Loucy (cell line): Measurements from ENCODE around the gene GINS1.

Source experiments
- H2AFZ ChIP-seq: fragments of 200-600 bp; sonication (generic); 2 replicates; pipeline ENCODE4 v1.6.0; 2016; ENCODE audit warnings: antibody characterized with exemption, mild to moderate bottlenecking, low read length, moderate library complexity
- H3F3A ChIP-seq: fragments of 200-600 bp; 2 replicates; pipeline ENCODE4 v1.6.0; 2016; ENCODE audit warnings: antibody characterized with exemption, low read depth, mild to moderate bottlenecking
- H3K27me3 ChIP-seq: fragments of 200-600 bp; sonication (generic); 2 replicates; pipeline ENCODE4 v1.6.1; 2014; ENCODE audit warnings: low read length, mild to moderate bottlenecking; ENCODE audit not compliant: insufficient read depth, poor library complexity, severe bottlenecking
- H3K36me3 ChIP-seq: fragments of 200-600 bp; sonication (generic); 2 replicates; pipeline ENCODE4 v1.6.1; 2016; ENCODE audit warnings: low read length; ENCODE audit not compliant: insufficient read depth
- H3K4me1 ChIP-seq: fragments of 200-600 bp; sonication (generic); 2 replicates; pipeline ENCODE4 v1.5.1; 2014; ENCODE audit warnings: low read length, mild to moderate bottlenecking; ENCODE audit not compliant: insufficient read depth, poor library complexity, severe bottlenecking
- H3K4me2 ChIP-seq: fragments of 200-600 bp; sonication (generic); 2 replicates; pipeline ENCODE4 v1.6.0; 2014; ENCODE audit warnings: antibody characterized with exemption, low read length, low read depth, mild to moderate bottlenecking; ENCODE audit not compliant: poor library complexity, severe bottlenecking
- H3K4me3 ChIP-seq: fragments of 200-600 bp; sonication (generic); 2 replicates; pipeline ENCODE4 v1.5.1; 2014; ENCODE audit warnings: low read length, mild to moderate bottlenecking, mixed read lengths; ENCODE audit not compliant: poor library complexity, severe bottlenecking
- H3K79me2 ChIP-seq: fragments of 200-600 bp; sonication (generic); 2 replicates; pipeline ENCODE4 v1.6.1; 2014; ENCODE audit warnings: low read length; ENCODE audit not compliant: insufficient read depth
- H3K9ac ChIP-seq: fragments of 200-600 bp; sonication (generic); 2 replicates; pipeline ENCODE4 v1.6.0; 2014; ENCODE audit warnings: mild to moderate bottlenecking, low read depth, low read length, moderate library complexity; ENCODE audit not compliant: poor library complexity, severe bottlenecking
- H3K9me2 ChIP-seq: fragments of 200-600 bp; sonication (generic); replicated peaks from 2 replicates; pipeline ENCODE4 v1.6.1; 2016; ENCODE audit warnings: low read depth, low read length, mixed read lengths
- H3K9me3 ChIP-seq: fragments of 200-600 bp; sonication (generic); 2 replicates; pipeline ENCODE4 v1.6.1; 2014; ENCODE audit warnings: mild to moderate bottlenecking, antibody characterized with exemption, low read length, low read depth; ENCODE audit not compliant: insufficient read depth
- H4K20me1 ChIP-seq: fragments of 200-600 bp; sonication (generic); 2 replicates; pipeline ENCODE4 v1.6.0; 2014; ENCODE audit warnings: antibody characterized with exemption, low read length, mild to moderate bottlenecking; ENCODE audit not compliant: insufficient read depth, poor library complexity, severe bottlenecking
- EZH2phosphoT487 ChIP-seq: fragments of 200-600 bp; IDR thresholded peaks from 2 replicates; pipeline ENCODE4 v1.6.1; 2018; ENCODE audit warnings: antibody characterized with exemption, mild to moderate bottlenecking, moderate library complexity, borderline replicate concordance
- TF ChIP-seq, protein P1 (sequence below): fragments of 200-600 bp; sonication (generic); conservative IDR thresholded peaks from 2 replicates; pipeline ENCODE4 v1.5.1; 2014; ENCODE audit warnings: mild to moderate bottlenecking, antibody characterized with exemption, low read length

GINS1 gene

GRCh38 chr20:25368976-25369375 is 38.5 kb upstream of the GINS1 start:
- no peak for TF ChIP-seq EZH2phosphoT487
- TF ChIP-seq, protein P1, sequence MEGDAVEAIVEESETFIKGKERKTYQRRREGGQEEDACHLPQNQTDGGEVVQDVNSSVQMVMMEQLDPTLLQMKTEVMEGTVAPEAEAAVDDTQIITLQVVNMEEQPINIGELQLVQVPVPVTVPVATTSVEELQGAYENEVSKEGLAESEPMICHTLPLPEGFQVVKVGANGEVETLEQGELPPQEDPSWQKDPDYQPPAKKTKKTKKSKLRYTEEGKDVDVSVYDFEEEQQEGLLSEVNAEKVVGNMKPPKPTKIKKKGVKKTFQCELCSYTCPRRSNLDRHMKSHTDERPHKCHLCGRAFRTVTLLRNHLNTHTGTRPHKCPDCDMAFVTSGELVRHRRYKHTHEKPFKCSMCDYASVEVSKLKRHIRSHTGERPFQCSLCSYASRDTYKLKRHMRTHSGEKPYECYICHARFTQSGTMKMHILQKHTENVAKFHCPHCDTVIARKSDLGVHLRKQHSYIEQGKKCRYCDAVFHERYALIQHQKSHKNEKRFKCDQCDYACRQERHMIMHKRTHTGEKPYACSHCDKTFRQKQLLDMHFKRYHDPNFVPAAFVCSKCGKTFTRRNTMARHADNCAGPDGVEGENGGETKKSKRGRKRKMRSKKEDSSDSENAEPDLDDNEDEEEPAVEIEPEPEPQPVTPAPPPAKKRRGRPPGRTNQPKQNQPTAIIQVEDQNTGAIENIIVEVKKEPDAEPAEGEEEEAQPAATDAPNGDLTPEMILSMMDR = no peak
- no peaks in the 10 kb centered on the region for H3K9me3 ChIP-seq
- no peaks in the 10 kb centered on the region for H3K9me2 ChIP-seq
- H3K27me3 ChIP-seq = no peaks in the 10 kb centered on the region
- H3K4me1 ChIP-seq = no peaks in the 10 kb centered on the region
- H2AFZ ChIP-seq = no peak overlapping the region
- H3K36me3 ChIP-seq = no peaks in the 10 kb centered on the region
- H3K4me2 ChIP-seq = no peak overlapping the region
- H3K79me2 ChIP-seq = peaks cover 66% of the 10 kb centered on the region; the same call in 1 of the 2 replicates
- H3F3A ChIP-seq = no peaks in the 10 kb centered on the region
- H3K9ac ChIP-seq = no peak overlapping the region
- no peaks in the 10 kb centered on the region for H4K20me1 ChIP-seq
- no peak overlapping the region for H3K4me3 ChIP-seq

GRCh38 chr20:25369529-25369928 is 37.9 kb upstream of the GINS1 start:
- Histone ChIP-seq H3K9me3 (no peaks in the 10 kb centered on the region), H3F3A (no peaks in the 10 kb centered on the region), H3K4me1 (no peaks in the 10 kb centered on the region), H3K36me3 (no peaks in the 10 kb centered on the region), H2AFZ (no peak overlapping the region), H3K4me2 (no peak overlapping the region), H4K20me1 (no peaks in the 10 kb centered on the region), H3K4me3 (no peak overlapping the region), H3K9me2 (no peaks in the 10 kb centered on the region), H3K27me3 (no peaks in the 10 kb centered on the region), H3K79me2 (peaks cover 66% of the 10 kb centered on the region; the same call in 1 of the 2 replicates), H3K9ac (no peak overlapping the region)
- TF ChIP-seq EZH2phosphoT487 = no peak
- TF ChIP-seq, protein P1 = no peak

DNA sequence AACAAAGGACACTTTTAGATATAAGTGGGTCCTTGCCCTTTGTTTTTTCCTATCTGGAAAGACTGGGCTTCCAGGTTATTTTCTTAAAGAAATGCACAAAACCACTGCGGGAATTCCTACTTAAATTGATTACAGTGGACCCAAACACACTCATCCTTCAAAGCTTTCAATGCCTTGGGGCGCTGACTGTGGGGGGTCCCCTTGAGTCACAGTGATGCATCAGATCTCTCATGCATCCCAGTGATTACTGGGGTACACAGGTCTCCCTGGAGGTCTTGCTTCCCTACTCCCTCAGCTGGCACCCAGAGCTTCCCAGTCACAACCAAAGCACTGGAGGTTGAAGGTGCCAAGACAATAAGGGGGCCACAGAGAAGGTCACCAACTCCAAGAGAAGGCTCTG is 37.5 kb upstream of the GINS1 start:
- no peak overlapping the region for H2AFZ ChIP-seq
- H3K27me3 ChIP-seq = no peaks in the 10 kb centered on the region
- H3K36me3 ChIP-seq = no peaks in the 10 kb centered on the region

More for the DNA sequence above, 37.5 kb upstream of the GINS1 start:
- Histone ChIP-seq H3K4me3 (no peak overlapping the region), H3K9me3 (no peaks in the 10 kb centered on the region), H3K4me2 (no peak overlapping the region), H3K4me1 (no peaks in the 10 kb centered on the region), H3F3A (no peaks in the 10 kb centered on the region), H4K20me1 (no peaks in the 10 kb centered on the region), H3K9me2 (no peaks in the 10 kb centered on the region), H3K9ac (no peak overlapping the region), H3K79me2 (peaks cover 64% of the 10 kb centered on the region; the same call in 1 of the 2 replicates)
- TF ChIP-seq, protein P1 = no peak
- TF ChIP-seq EZH2phosphoT487 = no peak
